ENCODE results near the gene DSCAM.

DSCAM gene

DNA sequence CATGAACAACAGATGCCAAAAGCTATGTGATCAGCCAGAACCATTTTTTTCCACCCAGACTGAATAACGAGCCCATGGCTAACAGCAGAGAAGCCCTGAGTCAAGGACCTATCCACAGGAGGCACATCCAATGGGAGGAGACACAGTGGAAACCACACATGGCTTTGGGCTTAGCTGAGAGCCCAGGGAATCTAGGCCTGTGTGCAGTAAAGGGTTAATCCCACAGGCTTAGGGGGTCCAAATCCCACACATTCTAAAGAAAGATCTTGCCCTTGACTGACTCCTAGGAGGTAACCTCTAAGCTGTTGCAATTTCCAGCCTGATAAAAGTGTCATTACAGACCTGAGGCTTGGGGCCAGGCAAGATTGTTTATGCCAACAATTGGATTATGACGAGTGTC is 194.5 kb downstream of the DSCAM start:
- DNase-seq (ENCODE audit: low read depth in 1 of 2, low spot score in 1 of 2) = no peak
- no peaks in the 10 kb centered on the region for H3K27me3 ChIP-seq (ENCODE audit: insufficient read depth, poor library complexity, severe bottlenecking)
- H3K27ac ChIP-seq (replicated peaks) = no peak overlapping the region
- TF ChIP-seq POLR2AphosphoS5 (IDR thresholded peaks at IDR 0.05; ENCODE audit: low read depth) (no peak), GABPA (IDR thresholded peaks at IDR 0.05; ENCODE audit: low read depth) (no peak), SPI1 (IDR thresholded peaks at IDR 0.05; ENCODE audit: borderline replicate concordance, low read depth) (no peak)
- TF ChIP-seq, protein P1, sequence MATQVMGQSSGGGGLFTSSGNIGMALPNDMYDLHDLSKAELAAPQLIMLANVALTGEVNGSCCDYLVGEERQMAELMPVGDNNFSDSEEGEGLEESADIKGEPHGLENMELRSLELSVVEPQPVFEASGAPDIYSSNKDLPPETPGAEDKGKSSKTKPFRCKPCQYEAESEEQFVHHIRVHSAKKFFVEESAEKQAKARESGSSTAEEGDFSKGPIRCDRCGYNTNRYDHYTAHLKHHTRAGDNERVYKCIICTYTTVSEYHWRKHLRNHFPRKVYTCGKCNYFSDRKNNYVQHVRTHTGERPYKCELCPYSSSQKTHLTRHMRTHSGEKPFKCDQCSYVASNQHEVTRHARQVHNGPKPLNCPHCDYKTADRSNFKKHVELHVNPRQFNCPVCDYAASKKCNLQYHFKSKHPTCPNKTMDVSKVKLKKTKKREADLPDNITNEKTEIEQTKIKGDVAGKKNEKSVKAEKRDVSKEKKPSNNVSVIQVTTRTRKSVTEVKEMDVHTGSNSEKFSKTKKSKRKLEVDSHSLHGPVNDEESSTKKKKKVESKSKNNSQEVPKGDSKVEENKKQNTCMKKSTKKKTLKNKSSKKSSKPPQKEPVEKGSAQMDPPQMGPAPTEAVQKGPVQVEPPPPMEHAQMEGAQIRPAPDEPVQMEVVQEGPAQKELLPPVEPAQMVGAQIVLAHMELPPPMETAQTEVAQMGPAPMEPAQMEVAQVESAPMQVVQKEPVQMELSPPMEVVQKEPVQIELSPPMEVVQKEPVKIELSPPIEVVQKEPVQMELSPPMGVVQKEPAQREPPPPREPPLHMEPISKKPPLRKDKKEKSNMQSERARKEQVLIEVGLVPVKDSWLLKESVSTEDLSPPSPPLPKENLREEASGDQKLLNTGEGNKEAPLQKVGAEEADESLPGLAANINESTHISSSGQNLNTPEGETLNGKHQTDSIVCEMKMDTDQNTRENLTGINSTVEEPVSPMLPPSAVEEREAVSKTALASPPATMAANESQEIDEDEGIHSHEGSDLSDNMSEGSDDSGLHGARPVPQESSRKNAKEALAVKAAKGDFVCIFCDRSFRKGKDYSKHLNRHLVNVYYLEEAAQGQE (IDR thresholded peaks at IDR 0.05; ENCODE audit: insufficient replicate concordance, low read depth) = no peak
- TF ChIP-seq, protein P2, sequence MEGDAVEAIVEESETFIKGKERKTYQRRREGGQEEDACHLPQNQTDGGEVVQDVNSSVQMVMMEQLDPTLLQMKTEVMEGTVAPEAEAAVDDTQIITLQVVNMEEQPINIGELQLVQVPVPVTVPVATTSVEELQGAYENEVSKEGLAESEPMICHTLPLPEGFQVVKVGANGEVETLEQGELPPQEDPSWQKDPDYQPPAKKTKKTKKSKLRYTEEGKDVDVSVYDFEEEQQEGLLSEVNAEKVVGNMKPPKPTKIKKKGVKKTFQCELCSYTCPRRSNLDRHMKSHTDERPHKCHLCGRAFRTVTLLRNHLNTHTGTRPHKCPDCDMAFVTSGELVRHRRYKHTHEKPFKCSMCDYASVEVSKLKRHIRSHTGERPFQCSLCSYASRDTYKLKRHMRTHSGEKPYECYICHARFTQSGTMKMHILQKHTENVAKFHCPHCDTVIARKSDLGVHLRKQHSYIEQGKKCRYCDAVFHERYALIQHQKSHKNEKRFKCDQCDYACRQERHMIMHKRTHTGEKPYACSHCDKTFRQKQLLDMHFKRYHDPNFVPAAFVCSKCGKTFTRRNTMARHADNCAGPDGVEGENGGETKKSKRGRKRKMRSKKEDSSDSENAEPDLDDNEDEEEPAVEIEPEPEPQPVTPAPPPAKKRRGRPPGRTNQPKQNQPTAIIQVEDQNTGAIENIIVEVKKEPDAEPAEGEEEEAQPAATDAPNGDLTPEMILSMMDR (IDR thresholded peaks at IDR 0.05; ENCODE audit: insufficient read depth, low read length) = no peak
- H3K4me3 ChIP-seq (replicated peaks; ENCODE audit: insufficient read depth, low read length) = no peak overlapping the region

DNA sequence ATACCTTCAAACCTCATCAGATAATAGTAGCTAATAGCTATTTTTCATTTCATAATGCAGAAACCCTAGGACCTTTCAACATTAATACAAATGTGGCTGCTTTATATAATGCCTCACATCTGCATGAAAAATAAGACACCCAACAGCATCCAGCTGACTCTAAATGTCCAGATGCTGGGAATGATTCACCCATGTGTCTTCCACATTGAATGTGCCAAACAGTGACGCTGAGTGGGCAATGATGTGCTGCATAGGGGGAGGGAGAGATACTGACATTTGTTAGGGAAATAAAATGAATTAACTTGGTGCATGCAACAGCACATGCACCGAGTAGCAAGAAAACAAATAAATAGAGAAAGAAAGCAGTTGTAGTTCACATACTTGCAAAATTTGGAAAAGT is 199.3 kb downstream of the DSCAM start:
- no peak overlapping the region for H3K27ac ChIP-seq (replicated peaks)
- DNase-seq (ENCODE audit: low read depth in 1 of 2, low spot score in 1 of 2) = no peak
- H3K4me3 ChIP-seq (replicated peaks; ENCODE audit: insufficient read depth, low read length) = no peak overlapping the region
- peaks cover 2% of the 10 kb centered on the region for H3K27me3 ChIP-seq (ENCODE audit: insufficient read depth, poor library complexity, severe bottlenecking)
- no peak for TF ChIP-seq GABPA (IDR thresholded peaks at IDR 0.05; ENCODE audit: low read depth)
- no peak for TF ChIP-seq SPI1 (IDR thresholded peaks at IDR 0.05; ENCODE audit: borderline replicate concordance, low read depth)
- TF ChIP-seq POLR2AphosphoS5 (IDR thresholded peaks at IDR 0.05; ENCODE audit: low read depth) = no peak
- TF ChIP-seq, protein P2 (IDR thresholded peaks at IDR 0.05; ENCODE audit: insufficient read depth, low read length) = no peak
- TF ChIP-seq, protein P1 (IDR thresholded peaks at IDR 0.05; ENCODE audit: insufficient replicate concordance, low read depth) = no peak

DNA sequence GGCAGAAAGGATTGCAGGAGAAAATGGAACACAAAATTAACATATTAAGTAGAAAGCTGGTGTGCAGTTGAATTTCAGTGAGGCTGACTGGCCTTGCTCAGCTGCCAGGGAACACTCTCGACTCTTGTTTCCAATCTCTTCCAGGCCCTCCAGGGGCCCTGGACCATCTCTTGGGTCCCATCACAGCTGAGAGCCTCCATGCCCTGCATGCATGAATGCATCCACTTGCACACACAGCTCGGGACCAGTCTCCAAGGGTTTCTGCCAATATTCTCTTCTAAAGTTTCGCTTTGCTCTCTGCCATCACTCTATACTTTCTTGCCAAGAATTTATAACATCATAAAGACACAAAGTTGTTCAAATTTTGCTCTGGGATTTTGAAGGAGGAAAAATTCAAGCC is 200.3 kb downstream of the DSCAM start:
- no peak for DNase-seq (ENCODE audit: low read depth in 1 of 2, low spot score in 1 of 2)
- TF ChIP-seq POLR2AphosphoS5 (IDR thresholded peaks at IDR 0.05; ENCODE audit: low read depth) (no peak), SPI1 (IDR thresholded peaks at IDR 0.05; ENCODE audit: borderline replicate concordance, low read depth) (no peak), GABPA (IDR thresholded peaks at IDR 0.05; ENCODE audit: low read depth) (no peak)
- TF ChIP-seq, protein P2 (IDR thresholded peaks at IDR 0.05; ENCODE audit: insufficient read depth, low read length) = no peak
- TF ChIP-seq, protein P1 (IDR thresholded peaks at IDR 0.05; ENCODE audit: insufficient replicate concordance, low read depth) = no peak
- Histone ChIP-seq H3K27me3 (ENCODE audit: insufficient read depth, poor library complexity, severe bottlenecking) (peaks cover 2% of the 10 kb centered on the region), H3K27ac (replicated peaks) (no peak overlapping the region), H3K4me3 (replicated peaks; ENCODE audit: insufficient read depth, low read length) (no peak overlapping the region)
